ENCODE results near the gene B9D1. TPM values are rescaled to one million over a fixed set of nuclear protein-coding genes. Genes with fewer than 3 reads are reported as not detected.

The B9D1 gene
- total RNA-seq, 1 donor from 2014 or later: 49.1 TPM

DNA sequence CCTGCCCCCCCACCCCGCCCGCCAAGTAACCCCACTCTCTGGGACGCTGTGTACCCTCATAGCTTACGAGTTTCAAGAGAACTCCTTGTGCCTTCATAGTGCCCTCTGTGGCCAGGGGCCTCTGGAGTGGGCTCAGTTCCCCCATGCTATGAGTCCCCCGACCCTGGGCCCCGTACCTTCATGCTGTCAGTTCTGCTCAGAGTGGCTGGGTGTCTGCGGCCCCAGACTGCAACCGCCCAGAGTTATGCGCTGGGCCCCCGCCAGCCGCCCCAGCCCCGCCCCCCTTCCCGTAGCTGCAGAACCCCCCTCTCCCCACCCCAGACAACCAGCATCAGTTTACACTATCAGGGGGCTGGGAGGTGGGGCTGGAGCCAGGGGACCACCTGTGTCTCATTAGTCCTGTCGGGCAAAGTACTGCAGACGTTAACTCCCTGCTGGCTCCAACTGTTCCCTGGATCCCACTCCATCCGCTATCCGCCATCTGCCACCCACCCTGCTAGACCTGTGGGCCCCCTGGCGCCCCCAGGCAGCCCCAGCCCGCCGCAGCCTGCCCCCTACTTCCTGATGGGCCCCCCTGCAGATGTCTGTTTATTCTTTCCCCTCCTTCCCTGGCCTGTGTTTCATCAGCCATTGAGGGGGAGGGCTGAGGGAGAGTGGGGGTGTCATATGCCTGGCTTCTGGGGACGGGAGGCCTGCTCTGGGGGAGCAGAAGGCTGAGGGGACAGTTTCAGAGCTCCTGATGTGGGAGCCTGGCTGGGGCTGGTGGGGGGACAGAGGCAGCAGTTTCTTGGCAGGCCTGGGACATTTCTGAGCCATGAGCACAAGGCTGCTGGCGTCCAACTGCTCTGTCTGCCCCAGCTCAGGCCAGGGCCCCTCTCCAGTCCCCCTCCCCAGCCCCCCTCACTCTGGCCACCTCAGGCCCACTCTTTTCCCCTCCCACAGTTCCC is 24.7 kb upstream of the B9D1 start, which contains the start of gene MFAP4:
TSS of gene MFAP4 (minus strand) at position 217 of the 947 bp plus-strand sequence. CDS start at position 182, 35 bp downstream.
- DNase-seq (ENCODE audit: low spot score in 2 of 2): peak in 1 of 2 donors; percentile 90
- peak within 1 kb of the TSS; percentile 25 to 60 for H3K4me3 ChIP-seq
- H3K27ac ChIP-seq: peak within 1 kb of the TSS; percentile 96 to 98
- H3K27me3 ChIP-seq: no peaks in the 10 kb centered on the region
- no peak for TF ChIP-seq CTCF (IDR thresholded peaks at IDR 0.05)
- peaks cover 20 to 81% of the 10 kb centered on the region in 2 donors for H3K4me1 ChIP-seq
- peaks cover 11 to 18% of the 10 kb centered on the region in 2 donors for H3K36me3 ChIP-seq
- intact Hi-C loops (cut with DNase I): no loop called here
- no peaks in the 10 kb centered on the region for H3K9me3 ChIP-seq

DNA sequence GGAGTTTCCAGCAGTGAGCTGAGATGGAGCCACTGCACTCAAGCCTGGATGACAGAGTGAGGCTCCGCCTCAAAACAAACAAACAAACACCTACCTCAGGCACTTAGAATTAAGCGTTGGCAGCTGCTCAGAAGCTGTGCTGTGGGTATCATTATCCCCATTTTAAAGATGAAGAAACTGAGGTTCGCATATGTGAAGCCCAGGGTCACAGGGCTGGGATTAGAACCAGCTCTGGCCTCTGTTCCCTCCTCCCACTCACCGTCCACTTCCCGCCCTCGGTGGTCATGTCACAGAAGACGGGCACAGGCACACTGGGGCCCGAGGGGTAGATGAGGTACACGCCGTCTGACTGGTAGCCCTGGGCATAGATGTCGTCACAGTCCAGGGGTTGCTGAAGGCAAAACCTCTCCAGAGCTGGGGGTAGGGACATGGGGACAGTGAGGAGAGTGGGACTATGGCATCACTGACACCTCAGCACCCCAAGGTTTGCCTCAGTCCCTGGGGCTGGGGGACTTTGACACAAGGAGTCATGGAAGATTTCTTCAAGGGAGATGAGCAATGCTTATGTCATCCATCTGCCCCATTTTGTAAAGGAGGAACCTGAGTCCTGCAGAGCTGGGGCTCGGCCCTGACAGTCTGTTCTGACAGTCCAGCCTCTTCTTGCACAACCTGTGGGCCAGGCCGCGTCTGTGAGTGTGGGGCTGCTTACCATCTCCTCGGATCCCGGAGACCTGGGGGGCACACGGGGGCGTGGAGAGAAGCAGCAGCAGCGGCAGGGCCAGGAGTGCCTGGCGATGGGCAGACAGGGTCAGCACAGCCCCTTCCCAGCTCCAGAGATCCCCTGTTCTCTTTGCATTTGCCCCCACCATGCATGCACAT is 23.8 kb upstream of the B9D1 start:
- peak in 1 of 2 donors; percentile 86 for DNase-seq (ENCODE audit: low spot score in 2 of 2)
- Histone ChIP-seq H3K4me1 (peaks cover 20 to 85% of the 10 kb centered on the region in 2 donors), H3K4me3 (peak overlapping the region; percentile 25 to 60), H3K27me3 (no peaks in the 10 kb centered on the region), H3K9me3 (no peaks in the 10 kb centered on the region), H3K36me3 (peaks cover 20 to 27% of the 10 kb centered on the region in 2 donors), H3K27ac (peak overlapping the region; percentile 96 to 98)
- no peak for TF ChIP-seq CTCF (IDR thresholded peaks at IDR 0.05)
- intact Hi-C loops (cut with DNase I): no loop called here

- Histone ChIP-seq H3K27ac (peak overlapping the region; percentile 96 to 98), H3K27me3 (no peaks in the 10 kb centered on the region), H3K4me3 (peak overlapping the region in 1 of 2 donors; percentile 60), H3K4me1 (peaks cover 20 to 80% of the 10 kb centered on the region in 2 donors), H3K36me3 (peaks cover 28 to 34% of the 10 kb centered on the region in 2 donors), H3K9me3 (no peaks in the 10 kb centered on the region)
- no peak for TF ChIP-seq CTCF (IDR thresholded peaks at IDR 0.05)
- DNase-seq (ENCODE audit: low spot score in 2 of 2): no peak
- intact Hi-C loops (cut with DNase I): no loop called here
Measured at GRCh38 chr17:19385521-19385983, 23.0 kb upstream of the B9D1 start.

GRCh38 chr17:19384723-19385391 is 22.3 kb upstream of the B9D1 start:
- peaks cover 20 to 73% of the 10 kb centered on the region in 2 donors for H3K4me1 ChIP-seq
- H3K36me3 ChIP-seq: peaks cover 32 to 40% of the 10 kb centered on the region in 2 donors
- H3K9me3 ChIP-seq: no peaks in the 10 kb centered on the region
- H3K4me3 ChIP-seq: peak overlapping the region in 1 of 2 donors; percentile 60
- peak overlapping the region; percentile 96 to 98 for H3K27ac ChIP-seq
- DNase-seq (ENCODE audit: low spot score in 2 of 2): peak; percentile 59 to 86
- intact Hi-C loops (cut with DNase I): no loop called here
- H3K27me3 ChIP-seq: no peaks in the 10 kb centered on the region
- TF ChIP-seq CTCF (IDR thresholded peaks at IDR 0.05): no peak

All from ascending aorta (tissue), 2 donors.